Measurements from ENCODE around the gene ROPN1L. TPM values are rescaled to one million over a fixed set of nuclear protein-coding genes. Genes with fewer than 3 reads are reported as not detected.

The ROPN1L gene
- total RNA-seq, 3 donors from 2014 or later, result not detected

GRCh38 chr5:10482791-10483530 is 41.3 kb downstream of the ROPN1L start:
- TF ChIP-seq CTCF (IDR thresholded peaks at IDR 0.05), result no peak
- no peak for ATAC-seq
- intact Hi-C loops (cut with DNase I, micrococcal nuclease), result no loop called here
- H3K36me3 ChIP-seq (ENCODE audit: low read depth), result no peaks in the 10 kb centered on the region
- peak in 1 of 3 donors; percentile 12 for DNase-seq
- no peak overlapping the region for H3K4me3 ChIP-seq
- H3K9me3 ChIP-seq, result no peaks in the 10 kb centered on the region
- peaks cover 27% of the 10 kb centered on the region for H3K4me1 ChIP-seq (ENCODE audit: low read depth)

- H3K36me3 ChIP-seq (ENCODE audit: low read depth), result no peaks in the 10 kb centered on the region
- H3K9me3 ChIP-seq, result no peaks in the 10 kb centered on the region
- ATAC-seq (no peak), DNase-seq (peak in 1 of 3 donors; percentile 7)
- no peak for TF ChIP-seq CTCF (IDR thresholded peaks at IDR 0.05)
- H3K4me3 ChIP-seq, result no peak overlapping the region
- peaks cover 19% of the 10 kb centered on the region for H3K4me1 ChIP-seq (ENCODE audit: low read depth)
- intact Hi-C loops (cut with DNase I, micrococcal nuclease), result no loop called here
These were observed 43.1 kb downstream of the ROPN1L start for GRCh38 chr5:10484774-10485141.

GRCh38 chr5:10485142-10485795 is 43.6 kb downstream of the ROPN1L start:
- Histone ChIP-seq H3K4me1 (ENCODE audit: low read depth) (peaks cover 14% of the 10 kb centered on the region), H3K4me3 (no peak overlapping the region), H3K9me3 (no peaks in the 10 kb centered on the region), H3K36me3 (ENCODE audit: low read depth) (no peaks in the 10 kb centered on the region)
- peak in 1 of 3 donors; percentile 18 for DNase-seq
- intact Hi-C loops (cut with DNase I, micrococcal nuclease), result no loop called here
- ATAC-seq, result no peak
- no peak for TF ChIP-seq CTCF (IDR thresholded peaks at IDR 0.05)

- no peak for ATAC-seq
These were observed 44.2 kb downstream of the ROPN1L start for GRCh38 chr5:10485897-10486296.

More at GRCh38 chr5:10485897-10486296, 44.2 kb downstream of the ROPN1L start:
- H3K4me3 ChIP-seq, result no peak overlapping the region
- no peaks in the 10 kb centered on the region for H3K9me3 ChIP-seq
- DNase-seq, result peak in 1 of 3 donors; percentile 22
- H3K36me3 ChIP-seq (ENCODE audit: low read depth), result no peaks in the 10 kb centered on the region
- intact Hi-C loops (cut with DNase I, micrococcal nuclease), result no loop called here
- no peak for TF ChIP-seq CTCF (IDR thresholded peaks at IDR 0.05)
- H3K4me1 ChIP-seq (ENCODE audit: low read depth), result peaks cover 8% of the 10 kb centered on the region

All from mucosa of descending colon (tissue), 3 donors.